C1 segment of cervical spinal cord (tissue), 14 donors: ENCODE data around the gene PDPR.
"Not testable (repeated sequence)": the region's sequence is repeated elsewhere in the genome, so short reads cannot be mapped to it uniquely, and the experiment has no call there.

Experiments
- DNase-seq, 14 donors: peaks; one replicate each; lab custom pipeline; 2025; lab: John Stamatoyannopoulos, UW

PDPR gene

GRCh38 chr16:70127706-70128105, 13.6 kb downstream of the PDPR start:
- peak in 1 of 14 donors; percentile 3 for DNase-seq

- not testable (repeated sequence) for DNase-seq
Measured at GRCh38 chr16:70128844-70129243, 14.7 kb downstream of the PDPR start.

DNA sequence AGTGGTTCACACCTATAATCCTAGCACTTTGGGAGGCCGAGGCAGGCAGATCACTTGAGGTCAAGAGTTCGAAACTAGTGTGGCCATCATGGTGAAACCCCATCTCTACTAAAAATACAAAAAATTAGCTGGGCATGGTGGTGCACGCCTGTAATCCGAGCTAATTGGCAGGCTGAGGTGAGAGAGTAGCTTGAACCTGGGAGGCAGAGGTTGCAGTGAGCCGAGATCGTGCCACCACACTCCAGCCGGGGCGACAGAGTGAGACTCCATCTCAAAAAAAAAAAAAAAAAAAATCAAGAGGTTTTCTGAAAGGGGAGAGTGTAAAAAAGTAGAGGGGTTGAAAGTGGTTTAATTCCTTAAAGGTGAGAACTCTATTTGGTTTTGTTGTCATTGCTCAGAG, 21.7 kb downstream of the PDPR start:
- not testable (repeated sequence) for DNase-seq

GRCh38 chr16:70136595-70136994, 22.5 kb downstream of the PDPR start:
- DNase-seq = not testable (repeated sequence)

DNA sequence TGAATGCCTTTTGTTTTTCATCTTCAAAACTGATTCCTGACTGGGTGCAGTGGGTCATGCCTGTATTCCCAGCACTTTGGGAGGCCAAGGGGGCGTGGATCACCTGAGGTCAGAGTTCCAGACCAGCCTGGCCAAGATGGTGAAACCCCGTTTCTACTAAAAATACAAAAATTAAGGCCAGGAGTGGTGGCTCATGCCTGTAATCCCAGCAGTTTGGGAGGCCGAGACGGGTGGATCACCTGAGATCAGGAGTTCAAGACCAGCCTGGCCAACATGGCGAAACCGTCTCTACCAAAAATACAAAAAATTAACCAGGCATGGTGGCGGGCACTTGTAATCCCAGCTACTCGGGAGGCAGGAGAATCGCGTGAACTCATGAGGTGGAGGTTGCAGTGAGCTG, 28.6 kb downstream of the PDPR start:
- not testable (repeated sequence) for DNase-seq

DNA sequence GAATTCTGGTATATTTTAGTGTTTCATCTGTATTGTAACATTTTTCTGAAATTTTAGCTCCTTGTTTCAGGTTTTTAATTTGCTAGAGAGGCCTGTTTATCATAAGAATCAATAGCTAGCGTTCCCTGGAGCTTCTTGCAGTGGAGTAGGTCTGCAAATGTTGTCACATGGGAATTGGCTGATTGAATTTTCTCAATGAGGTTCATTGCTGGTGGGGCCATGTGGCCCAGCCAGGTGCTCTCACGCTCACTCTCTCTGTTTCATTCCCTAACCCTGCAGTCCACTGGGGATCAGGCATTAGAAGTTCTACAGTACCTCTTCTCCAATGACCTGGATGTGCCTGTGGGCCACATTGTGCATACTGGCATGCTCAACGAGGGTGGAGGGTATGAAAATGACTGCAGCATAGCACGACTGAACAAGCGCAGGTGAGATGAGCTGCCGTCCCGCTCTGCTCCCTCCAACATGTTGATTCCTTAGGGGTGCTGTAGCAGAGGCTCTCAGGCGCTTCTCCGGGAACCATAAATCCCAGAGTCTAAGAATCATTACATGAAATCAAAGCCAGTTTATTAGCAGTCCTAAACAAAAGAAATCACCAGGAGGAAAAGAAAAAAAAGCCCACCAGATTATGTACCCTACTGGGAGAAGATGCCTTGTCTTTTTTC, 29.2 kb downstream of the PDPR start:
- not testable (repeated sequence) for DNase-seq

GRCh38 chr16:70147853-70148252, 33.7 kb downstream of the PDPR start:
- DNase-seq = not testable (repeated sequence)

DNA sequence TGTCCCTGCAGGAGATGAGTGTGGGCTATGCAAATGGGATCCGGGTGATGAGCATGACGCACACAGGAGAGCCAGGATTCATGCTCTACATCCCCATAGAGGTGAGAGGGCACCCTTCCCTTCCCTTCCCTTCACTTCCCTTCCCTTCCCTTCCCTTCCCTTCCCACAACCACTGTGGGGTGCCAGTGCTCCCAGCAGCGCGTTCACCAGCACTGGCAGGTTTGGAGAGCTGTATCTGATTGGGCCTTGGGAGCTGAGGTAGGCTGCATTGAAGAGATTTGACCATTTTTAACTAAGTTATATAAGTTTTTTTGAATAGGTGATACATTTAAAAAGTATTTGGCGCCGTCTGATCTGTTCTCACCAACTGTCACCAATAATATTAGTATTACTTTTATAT, 34.3 kb downstream of the PDPR start:
- not testable (repeated sequence) for DNase-seq

GRCh38 chr16:70149296-70149695, 35.2 kb downstream of the PDPR start:
- not testable (repeated sequence) for DNase-seq

- no peak for DNase-seq
Measured at GRCh38 chr16:70151391-70151790, 37.3 kb downstream of the PDPR start.

- no peak for DNase-seq
Measured at GRCh38 chr16:70151941-70152509, 37.9 kb downstream of the PDPR start.

GRCh38 chr16:70152578-70153302, 38.6 kb downstream of the PDPR start:
- no peak for DNase-seq

- DNase-seq = not testable (repeated sequence)
Measured at GRCh38 chr16:70154736-70155135, 40.6 kb downstream of the PDPR start.

- DNase-seq = no peak
Measured at GRCh38 chr16:70156207-70156978, 42.3 kb downstream of the PDPR start.

- DNase-seq = no peak
Measured at GRCh38 chr16:70157105-70157476, 43.0 kb downstream of the PDPR start.

DNA sequence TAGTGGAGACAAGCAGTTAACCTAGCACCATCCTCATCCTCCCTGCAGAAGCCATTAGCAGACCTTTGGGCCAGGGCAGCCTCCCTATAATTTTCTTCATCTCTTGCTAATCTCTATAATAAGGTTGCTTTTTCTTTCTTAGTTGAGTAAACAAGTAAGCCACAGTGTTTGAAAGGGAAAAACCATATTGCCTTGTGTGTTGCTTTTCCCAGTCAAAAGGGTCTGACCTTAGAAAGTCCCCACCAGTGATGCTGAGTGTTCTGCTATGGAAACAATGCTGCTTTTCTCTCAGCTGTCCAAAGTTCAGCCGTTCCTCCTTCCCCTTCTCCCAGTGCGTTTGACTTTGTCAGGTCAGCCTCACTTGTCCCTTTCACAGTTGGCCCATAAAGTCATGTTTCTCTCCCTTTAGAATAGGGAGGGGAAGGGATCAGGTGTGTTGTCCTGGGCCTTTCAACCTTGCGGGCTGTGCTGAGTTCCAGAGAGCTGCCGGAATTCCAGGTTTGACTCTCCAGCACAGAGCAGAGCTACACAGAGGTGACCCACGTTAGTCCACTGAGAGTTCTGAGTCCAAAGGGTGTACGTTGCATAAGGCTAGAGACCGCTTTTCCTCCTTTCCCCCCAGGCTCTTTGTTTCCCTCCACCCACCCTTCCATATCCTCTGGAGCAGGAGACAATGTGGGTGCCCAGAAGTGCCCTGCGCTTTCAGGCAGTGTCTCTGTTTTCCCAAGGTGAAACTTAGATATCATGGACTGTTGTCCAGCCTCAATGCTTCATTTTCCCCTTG, 43.5 kb downstream of the PDPR start:
- no peak for DNase-seq

DNA sequence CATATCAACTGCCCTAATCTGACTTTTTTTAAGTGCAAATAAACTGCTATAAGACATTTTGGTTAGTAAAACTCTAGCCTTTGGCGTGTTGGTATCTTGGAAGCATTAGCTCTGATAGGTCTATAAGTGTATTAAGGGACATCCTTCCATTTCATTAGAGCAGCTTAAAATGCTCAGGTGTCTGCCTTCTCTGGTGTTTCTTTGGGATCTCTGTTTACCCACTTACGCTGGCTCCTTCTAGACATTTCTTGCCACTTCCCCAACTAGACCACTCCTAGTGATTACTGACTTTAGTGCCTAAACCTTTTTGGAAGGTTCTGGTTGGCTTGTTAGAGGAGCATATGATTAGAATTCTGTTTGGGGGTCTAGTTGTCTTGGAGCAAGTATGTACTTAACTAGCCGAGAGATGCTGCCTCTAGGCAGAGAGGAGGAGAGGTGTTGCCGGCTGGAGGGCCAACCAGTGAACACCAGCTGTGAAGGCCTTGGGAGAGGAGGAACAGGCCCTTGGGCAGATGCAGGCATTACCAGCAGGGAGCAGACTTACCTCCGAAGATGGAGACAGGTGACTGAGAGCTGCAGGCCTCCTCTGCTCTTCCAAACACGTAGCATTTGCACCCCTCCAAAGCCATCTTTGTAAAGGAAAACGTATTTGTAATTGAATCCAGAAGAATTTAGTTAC, 44.3 kb downstream of the PDPR start:
- no peak for DNase-seq

DNA sequence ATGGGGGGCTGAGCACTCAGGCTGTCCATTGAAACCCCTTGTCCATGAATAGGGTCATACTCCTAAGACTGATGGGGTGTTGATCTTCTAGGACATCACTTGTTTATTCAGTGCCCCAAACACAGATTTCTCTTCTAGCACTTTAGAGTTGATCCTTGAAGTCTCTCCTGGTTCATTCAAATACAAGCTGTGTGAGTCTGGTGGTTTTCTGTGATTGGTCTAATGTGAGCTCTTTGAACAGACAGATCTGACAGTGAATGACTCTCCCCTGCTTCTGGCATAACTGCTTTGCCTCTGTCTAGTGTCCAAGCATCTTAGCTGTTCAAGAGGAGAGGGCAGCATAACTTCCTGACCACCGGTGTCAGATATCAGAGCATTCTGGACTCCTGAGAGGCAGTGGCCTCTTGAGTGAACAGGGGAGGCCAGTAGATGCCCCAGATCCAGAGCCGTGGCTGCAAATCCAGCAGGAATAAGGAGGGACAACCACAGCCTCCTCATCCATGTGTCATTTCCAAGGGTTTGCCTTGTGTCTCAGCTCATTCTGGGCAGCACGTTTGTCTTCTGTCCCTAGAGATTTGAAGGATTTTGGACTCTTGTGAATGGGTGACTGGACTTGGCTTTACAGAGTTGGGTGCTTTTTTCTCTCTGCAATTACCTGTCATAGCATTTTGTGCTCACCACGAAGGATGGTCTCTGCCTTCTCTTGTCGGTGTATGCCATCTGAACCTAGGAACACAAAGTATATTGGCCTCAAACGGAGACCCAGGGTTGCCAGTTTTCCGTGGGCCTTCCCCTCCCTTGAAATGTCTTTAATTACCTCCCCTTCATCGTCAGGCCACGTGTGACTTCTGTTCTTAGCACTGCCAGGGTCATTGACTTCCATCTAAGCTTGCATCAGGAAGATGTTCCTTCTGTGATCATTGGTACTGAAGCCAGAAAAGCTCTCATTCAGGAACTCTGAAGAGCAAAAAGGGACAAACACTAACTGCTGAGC, 45.5 kb downstream of the PDPR start:
- no peak for DNase-seq

DNA sequence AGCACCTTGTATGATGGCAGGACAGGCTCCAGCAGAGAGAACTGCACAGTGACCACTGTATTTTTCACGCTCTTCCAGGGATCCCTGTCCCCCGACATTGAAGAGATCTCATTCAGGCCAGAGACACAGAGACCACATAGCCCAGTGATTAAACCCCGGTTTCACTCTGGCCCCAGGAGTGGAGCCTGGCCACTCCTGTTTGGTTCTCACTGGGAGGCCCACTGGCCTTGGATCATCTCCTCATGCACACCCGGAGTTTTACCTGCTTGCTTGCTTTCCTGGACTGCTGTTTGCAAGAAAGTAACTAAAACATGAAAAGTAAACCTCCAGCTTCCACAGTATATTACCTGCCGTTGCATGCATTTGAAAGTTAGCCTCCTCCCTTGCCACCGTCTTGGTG, 46.3 kb downstream of the PDPR start:
- no peak for DNase-seq

- peak in 1 of 14 donors; percentile 22 for DNase-seq
Measured at GRCh38 chr16:70160821-70161220, 46.7 kb downstream of the PDPR start.
